GM12873 (cell line): ENCODE results near the gene CDYL2.

Experiments
- TF ChIP-seq, protein P1 (sequence below): IDR thresholded peaks from 2 replicates; pipeline ENCODE4 v1.5.1; 2012; ENCODE audit warnings: low read depth, mild to moderate bottlenecking, moderate library complexity, low read length, control low read depth; ENCODE audit not compliant: insufficient read depth; ENCODE audit errors: missing control alignments

CDYL2 gene

DNA sequence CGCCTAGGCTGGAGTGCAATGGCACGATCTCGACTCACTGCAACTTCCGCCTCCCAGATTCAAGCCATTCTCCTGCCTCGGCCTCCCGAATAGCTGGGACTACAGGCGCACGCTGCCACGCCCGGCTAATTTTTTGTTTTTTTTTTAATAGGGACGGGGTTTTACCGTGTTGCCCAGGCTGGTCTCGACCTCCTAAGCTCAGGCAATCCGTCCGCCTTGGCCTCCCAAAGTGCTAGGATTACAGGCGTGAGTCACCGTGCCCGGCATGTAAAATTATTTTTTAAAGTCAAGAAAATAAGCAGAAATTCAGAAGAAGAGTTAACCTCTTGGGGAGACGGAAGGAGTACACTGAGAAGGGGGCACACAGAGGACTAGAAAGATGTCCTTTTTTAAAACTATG lies 27.5 kb downstream of the CDYL2 start:
- TF ChIP-seq, protein P1, sequence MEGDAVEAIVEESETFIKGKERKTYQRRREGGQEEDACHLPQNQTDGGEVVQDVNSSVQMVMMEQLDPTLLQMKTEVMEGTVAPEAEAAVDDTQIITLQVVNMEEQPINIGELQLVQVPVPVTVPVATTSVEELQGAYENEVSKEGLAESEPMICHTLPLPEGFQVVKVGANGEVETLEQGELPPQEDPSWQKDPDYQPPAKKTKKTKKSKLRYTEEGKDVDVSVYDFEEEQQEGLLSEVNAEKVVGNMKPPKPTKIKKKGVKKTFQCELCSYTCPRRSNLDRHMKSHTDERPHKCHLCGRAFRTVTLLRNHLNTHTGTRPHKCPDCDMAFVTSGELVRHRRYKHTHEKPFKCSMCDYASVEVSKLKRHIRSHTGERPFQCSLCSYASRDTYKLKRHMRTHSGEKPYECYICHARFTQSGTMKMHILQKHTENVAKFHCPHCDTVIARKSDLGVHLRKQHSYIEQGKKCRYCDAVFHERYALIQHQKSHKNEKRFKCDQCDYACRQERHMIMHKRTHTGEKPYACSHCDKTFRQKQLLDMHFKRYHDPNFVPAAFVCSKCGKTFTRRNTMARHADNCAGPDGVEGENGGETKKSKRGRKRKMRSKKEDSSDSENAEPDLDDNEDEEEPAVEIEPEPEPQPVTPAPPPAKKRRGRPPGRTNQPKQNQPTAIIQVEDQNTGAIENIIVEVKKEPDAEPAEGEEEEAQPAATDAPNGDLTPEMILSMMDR = no peak

DNA sequence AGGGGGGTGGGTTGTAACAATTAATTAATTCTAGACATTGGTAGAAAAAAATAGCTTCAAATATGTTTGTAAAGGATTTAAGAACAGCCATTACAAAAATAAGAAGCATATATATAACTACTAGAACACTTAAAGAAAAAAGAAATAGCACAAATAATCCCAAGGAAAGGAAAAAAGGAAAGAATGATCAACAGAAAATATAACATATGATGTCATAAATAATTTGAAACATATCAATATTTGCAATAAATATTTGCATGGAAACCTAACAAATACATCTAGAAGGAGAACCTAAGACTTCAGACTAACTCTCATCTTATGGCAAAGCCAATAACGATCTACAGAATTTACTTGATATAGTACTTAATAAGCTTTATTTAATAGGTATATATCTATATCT lies 28.9 kb downstream of the CDYL2 start:
- TF ChIP-seq, protein P1 = no peak

DNA sequence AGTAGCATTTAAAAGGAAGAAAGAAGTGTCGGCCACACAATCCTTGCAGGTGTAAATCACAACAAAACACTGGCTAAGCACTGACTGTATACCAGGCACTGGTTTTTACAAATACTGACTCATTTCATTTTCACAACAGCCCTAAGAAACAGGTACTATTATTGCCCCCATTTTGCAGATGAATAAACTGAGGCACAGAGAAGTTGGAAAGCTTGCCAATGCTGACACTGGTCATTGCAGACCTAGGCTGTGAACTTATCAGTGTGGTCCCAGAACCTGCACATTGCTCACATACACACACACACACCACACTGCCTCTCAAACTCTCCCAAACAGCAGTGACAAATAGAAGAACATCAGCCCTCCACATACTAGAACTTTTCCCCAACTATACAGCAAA lies 37.6 kb downstream of the CDYL2 start:
- TF ChIP-seq, protein P1 = no peak

DNA sequence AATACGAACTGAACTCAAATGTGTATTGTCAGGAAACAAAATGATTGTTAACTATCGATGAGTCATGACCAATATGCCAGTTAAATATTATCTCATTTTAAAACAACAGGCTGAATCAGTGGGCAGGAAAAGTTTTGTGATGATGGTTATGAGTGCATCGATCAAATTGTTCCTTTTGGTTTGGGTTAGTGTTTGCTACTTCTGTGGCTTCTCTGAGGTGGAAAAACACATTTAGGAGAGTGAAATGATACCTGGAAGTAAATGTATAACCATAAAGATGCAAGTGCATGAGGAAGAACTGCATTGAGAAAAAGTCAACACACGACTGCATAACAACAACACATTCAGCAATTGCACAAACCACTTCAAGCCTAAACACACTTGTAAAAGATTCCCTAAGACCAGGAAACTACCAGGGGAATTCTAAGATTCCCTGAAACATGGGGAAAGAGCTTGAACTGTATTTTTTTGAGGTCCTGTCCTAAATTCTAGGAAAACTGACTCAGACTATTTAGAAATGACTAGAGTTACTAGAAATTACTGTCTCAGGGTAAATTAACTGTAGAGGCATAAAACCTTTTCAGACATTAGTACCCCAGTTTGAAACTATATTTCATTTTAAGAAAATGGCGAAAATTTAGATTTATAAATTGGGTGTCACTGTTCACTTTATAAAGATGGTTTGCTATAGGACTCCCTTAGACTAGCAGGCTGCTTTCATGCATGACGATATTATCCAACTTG lies 44.8 kb downstream of the CDYL2 start:
- TF ChIP-seq, protein P1 = no peak

DNA sequence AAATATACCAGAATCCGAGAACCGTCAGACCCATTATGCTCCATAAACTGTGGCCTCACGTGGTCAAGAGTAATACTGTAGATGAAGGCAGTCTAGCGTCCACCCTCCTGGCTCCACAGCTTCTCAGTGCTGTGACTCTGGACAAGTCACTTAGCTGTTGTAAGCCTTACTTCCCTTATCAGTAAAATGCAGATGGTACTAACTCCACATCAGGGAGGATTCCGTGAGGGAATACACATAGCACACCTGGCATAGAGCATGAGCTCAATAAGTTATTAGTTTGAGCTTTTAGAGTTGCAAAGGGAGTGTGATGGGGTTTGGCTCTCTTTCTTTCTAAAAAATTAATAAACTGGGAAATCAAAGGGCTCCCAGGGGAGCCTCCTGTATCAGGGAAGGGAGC lies 49.9 kb downstream of the CDYL2 start:
- TF ChIP-seq, protein P1 = no peak

DNA sequence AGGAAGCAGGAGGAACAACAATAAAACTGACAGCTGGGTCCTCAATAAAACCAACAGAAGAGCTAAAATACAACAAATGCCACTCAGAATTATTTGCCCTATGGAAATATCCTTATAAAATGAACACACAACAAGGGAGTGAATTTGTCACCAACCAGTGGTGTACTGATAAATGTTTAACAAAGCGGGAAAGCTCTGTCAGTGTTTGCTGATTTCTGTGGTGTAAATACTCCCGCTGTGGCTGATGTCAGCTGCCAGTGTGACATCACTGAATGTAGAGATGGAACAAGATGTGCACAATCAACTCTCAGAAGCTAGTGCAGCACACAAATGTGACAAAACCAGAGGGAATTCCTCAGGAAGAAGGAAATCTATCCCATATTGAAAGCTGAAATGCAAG lies 51.9 kb downstream of the CDYL2 start:
- TF ChIP-seq, protein P1 = no peak

DNA sequence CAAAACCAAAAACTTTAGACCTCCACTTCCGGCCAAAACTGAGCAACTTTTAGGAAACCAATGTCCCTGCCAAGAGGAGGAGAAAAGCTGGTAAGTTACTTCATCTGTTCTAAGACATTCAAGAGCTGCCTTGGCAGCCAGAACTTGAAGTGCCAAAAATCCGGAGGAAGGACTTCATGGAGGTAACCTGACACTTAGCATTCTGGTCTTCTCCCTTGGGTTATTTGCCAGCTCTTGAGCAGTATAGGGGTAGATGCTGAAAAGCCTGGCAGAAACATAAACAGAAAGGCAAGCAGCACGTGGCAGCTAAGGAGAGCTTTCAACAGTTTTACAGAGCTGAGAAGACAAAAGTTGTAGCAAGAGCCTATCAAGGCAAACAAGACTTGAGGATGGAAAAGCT lies 53.2 kb downstream of the CDYL2 start:
- TF ChIP-seq, protein P1 = no peak
